Amniotic stem cell (primary cell): ENCODE measurements around the gene SCCPDH.
"Not testable (repeated sequence)": the region's sequence is repeated elsewhere in the genome, so short reads cannot be mapped to it uniquely, and the experiment has no call there.

Experiments used
- DNase-seq: peaks from one replicate; lab custom pipeline; 2025; lab: John Stamatoyannopoulos, UW

Gene SCCPDH

GRCh38 chr1:246800756-246801155 is 76.5 kb downstream of the SCCPDH start:
- no peak for DNase-seq

GRCh38 chr1:246801241-246802020 is 77.2 kb downstream of the SCCPDH start:
- DNase-seq, result no peak

DNA sequence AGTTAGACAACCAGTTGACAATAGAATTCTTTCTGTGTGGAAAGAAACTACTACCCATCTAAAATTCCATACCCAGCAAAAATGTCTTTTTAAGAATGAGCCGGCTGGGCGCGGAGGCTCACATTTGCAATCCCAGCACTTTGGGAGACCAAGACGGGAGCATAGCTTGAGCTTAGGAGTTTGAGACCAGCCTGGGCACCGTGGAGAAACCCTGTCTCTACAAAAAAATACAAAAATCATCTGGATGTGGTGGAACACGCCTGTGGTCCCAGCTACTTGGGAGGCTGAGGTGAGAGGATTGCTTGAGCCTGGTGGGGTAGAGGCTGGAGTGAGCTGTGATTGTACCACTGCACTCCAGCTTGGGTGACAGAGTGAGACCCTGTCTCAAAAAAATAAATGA is 79.2 kb downstream of the SCCPDH start:
- no peak for DNase-seq

GRCh38 chr1:246803883-246804282 is 79.7 kb downstream of the SCCPDH start:
- DNase-seq, result no peak

- no peak for DNase-seq
Measured at GRCh38 chr1:246805135-246805716, 81.0 kb downstream of the SCCPDH start.

DNA sequence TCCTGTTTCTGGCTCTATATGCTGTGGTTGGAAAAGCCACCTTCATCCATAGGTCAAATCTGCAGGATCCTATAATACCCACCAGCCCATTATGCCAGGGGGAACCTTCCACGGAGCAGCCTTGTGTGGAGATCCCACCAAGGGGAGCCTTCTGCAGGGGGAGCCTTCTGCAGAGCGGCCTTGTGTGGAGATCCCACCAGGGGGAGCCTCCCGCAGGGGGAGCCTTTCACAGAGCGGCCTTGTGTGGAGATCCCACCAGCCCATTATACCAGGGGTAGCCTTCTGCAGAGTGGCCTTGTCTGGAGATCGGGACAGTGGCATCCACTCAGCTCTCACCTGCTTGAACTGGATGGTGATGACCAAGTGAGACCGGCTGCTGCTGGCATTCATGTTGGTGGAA is 85.3 kb downstream of the SCCPDH start:
- no peak for DNase-seq

DNA sequence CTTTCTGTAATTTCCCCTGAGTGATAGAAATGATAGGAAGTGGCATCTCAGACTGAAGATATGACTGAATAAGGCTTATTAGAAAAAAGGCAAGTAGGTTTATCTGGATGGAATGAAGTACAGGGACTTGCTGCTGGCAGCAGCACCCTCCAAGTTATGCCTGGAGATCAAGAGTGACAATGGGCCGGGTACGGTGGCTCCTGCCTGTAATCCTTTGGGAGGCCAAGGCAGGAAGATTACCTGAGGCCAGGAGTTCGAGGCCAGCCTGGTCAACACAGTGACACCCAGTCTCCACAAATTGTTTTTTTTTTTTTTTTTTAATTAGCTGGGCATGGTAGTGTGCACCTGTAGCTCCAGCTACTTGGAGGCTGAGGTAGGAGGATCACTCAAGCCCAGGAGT is 87.8 kb downstream of the SCCPDH start:
- DNase-seq, result no peak

GRCh38 chr1:246813325-246813724 is 89.1 kb downstream of the SCCPDH start:
- DNase-seq, result not testable (repeated sequence)

DNA sequence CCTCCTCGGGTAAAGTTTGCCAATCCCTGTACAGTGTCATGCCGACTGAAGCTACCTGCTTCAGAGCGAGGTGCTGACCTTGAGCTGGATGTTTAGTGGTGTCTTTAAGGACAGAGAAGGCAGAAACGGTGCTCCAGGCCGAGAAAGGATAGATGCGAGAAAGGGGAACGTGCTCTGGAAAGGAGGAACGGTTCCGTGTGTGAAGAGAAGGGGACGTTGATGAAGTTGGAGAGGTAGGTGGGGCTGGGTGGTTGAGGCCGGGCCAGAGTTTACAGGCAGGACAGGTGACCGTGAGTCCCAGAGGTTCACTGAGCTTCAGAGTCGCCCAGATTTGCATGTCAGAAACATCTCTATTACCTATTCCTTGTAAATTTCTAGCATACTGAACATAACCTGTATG is 90.7 kb downstream of the SCCPDH start:
- DNase-seq, result no peak

DNA sequence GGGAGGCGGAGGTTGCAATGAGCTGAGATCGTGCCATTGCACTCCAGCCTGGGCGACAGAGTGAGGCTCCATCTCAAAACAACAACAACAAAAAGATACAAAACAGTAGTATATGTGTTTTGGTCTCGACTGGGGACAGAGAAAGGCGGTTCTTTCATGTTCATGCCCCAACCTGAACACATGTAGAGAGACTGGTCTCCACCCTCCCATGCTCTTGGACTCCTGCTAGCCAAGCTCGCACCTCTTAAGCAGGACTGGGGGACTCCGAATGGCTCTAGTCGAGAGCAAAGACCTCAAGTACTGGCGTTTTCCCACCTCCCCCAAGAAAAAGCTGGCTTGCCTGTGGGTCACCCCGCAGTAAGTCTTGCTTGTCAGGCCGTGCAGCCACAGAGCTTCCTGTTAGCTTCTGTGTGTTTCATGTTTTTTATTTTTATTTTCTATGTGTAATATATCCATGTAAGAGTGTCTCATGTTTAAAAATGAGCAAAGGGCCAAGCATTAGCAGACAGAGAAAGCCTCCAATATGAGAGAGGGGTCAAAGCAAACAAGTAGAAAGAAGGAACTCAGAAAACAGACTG is 91.6 kb downstream of the SCCPDH start:
- DNase-seq, result no peak
